Stimulated activated CD4-positive, alpha-beta T cell treated with anti-CD3 and anti-CD28 coated beads, Interleukin-2, amount 100 ng/mL, for 24 hours (primary cell): Measurements from ENCODE around the gene RTN4RL2.

Experiments used
- DNase-seq, 2 donors: peaks; one replicate each; pipeline ENCODE4 v3.0.0-alpha.2; 2020

Gene RTN4RL2

DNA sequence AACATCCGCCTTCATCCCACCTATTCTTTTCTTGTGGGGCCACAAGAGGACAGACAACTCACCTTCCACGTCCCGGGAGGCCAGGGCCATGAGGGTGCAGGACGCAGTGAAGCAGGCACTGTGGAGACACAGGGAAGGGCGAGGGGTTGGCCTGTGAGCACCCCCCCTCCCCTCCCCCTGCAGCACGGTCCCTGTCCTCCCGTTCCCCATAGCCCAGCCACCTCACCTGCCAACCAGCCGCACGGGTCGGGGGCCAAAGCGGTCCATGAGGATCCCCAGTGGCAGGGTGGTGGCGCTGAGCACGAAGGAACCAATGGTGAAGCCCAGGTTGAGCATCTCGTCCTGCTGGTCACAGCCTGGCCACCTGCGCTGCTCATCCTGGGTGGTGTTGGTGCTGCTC, 40.6 kb downstream of the RTN4RL2 start:
- DNase-seq: no peak

DNA sequence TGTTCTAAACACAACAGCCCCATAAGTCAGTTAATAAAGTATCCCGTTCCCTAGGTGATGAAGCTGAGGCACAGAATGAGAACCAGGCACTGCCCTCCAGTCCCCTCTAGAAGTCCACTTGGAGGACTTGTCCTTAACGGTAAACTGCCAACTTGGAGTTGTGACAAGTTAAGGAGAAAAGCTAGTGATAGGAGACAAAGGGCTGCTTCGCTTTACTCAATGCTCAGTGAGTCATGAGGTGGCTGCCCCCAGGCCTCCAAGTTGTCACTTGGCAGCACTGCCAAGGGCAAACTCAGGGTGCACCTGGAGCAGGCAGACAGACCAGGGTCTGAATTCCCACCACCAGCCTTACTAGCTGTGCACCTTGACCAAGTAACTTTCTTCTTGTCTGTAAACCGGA, 41.6 kb downstream of the RTN4RL2 start:
- DNase-seq: no peak

DNA sequence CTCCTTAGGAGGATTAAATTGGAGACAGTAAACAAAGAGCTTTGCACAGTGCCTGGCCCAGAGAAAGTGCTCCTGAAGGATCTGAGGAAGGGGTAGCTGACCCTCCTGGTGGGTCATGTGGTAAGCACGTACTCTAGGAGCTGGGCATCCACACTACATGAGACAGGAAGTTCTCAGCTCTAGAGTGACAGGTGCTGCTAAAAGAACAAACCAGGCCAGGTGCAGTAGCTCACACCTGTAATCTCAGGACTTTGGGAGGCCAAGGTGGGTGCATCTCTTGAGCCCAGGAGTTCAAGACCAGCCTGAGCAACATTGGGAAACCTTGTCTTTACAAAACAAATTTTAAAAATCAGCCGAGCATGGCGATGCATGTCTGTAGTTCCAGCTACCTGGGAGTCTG, 42.0 kb downstream of the RTN4RL2 start:
- DNase-seq: no peak

DNA sequence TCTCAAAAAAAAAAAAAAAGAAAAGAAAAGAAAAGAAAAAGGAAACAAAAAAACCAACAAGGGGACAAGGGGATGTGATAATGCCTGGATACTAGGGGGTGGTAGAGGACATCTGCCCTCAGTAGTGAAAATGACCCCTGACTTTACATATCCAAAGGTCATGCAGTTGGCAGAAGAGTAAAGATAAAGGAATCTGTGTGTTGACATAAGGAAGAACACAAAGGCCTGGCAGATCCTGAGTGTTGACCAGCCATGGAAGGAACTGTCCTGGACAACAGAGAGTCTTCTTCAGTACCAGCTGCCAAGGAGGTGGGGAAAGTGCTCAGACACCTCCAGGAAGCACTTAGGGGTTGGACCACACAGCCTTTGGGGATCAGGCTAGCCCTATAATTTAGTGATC, 42.5 kb downstream of the RTN4RL2 start:
- DNase-seq: no peak

DNA sequence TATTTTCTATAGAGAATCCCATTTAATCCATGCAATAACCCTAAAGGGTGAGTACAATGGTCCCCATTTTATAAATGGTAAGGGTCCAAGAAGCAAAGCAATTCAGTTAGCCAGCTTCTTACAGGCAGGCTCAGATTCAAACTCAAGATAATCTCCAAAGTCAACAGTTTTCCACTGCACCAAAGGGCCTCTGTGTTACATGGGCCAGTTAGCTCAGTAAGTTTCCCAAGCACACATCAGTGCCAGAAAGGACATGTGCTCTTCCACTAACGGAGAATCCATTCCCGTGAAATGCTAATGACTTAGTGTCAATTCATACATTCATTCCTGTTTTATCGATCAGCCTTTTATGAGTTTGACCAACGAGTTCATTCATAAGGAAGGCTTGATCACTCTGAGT, 44.2 kb downstream of the RTN4RL2 start:
- no peak for DNase-seq

DNA sequence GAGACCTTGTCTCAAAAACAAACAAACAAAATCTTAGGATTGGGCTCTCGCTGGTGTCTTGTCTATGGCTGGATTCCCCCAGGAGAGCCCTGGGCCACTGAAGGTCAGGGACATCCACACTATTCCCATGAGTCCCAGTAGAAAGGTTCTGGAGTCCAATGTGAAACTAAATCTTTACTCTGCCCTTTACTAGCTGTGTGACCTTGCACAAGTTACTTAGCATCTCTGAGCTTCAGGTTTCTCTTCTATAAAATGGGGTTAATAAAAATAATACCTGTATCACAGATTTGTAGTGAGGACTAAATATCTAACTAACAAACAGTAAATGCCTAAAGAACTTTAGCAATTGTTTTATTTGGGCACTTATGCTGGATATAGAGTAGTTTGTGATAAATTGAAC, 46.2 kb downstream of the RTN4RL2 start:
- no peak for DNase-seq

DNA sequence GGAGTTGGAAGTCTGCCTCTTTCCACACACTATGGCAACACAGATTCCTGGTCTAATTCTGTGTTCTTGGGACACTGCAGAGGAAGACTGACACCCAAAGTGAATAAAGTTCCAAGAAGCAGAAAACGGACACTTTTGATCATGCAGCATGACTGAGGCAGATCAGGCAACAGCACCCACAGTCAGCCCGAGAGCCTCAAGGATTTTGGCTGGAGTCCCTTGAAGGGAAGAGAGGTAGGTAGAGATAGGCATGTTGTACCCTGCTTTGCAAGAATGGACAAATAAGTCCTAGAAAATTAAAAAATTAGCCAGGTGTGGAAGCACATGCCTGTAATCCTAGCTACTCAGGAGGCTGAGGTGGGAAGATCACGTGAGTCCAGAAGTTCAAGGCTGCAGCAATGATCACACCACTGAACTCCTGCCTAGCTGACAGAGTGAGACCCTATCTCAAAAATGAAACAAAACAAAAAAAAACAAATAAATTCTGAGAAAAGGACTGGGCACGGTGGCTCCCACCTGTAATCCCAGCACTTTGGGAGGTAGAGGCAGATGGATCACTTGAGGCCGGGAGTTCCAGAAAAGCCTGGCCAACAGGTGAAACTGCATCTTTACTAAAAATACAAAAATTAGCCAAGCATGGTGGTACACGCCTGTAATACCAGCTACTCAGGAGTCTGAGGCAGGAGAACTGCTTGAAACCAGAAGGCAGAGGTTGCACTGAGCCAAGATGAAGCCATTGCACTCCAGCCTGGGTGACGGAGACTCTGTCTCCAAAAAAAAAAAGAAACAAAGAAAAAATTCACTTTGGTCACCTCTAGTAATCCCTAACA, 48.2 kb downstream of the RTN4RL2 start:
- DNase-seq: no peak

DNA sequence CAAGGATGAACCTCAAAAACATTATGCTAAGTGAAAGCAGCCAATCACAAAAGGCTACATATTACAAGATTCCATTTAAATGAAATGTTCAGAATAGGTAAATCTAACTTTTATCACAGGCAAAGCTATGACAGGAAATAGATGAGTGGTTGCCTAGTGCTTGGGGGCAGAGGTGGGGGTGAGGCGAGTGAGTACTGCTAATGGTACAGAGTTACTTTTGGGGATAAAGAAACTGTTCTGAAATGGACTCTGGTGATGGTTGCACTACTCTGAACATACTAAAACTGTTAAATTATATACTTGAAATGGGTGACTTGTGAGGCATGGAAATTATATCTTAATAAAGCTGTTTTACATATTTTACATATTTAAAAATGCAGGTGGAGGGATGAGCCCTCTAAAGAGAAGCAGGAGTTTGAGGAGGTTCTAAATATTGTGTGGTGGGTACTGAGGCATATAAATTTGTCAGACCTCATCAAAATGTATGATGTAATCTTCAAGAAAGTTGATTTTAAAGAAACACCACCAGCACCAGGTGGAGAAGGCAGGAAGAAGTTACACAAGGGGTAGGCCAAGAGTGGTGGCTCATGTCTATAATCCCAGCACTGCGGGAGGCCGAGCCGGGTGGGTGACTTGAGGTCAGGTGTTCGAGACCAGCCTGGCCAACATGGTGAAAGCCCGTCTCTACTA, 51.6 kb downstream of the RTN4RL2 start:
- no peak for DNase-seq

DNA sequence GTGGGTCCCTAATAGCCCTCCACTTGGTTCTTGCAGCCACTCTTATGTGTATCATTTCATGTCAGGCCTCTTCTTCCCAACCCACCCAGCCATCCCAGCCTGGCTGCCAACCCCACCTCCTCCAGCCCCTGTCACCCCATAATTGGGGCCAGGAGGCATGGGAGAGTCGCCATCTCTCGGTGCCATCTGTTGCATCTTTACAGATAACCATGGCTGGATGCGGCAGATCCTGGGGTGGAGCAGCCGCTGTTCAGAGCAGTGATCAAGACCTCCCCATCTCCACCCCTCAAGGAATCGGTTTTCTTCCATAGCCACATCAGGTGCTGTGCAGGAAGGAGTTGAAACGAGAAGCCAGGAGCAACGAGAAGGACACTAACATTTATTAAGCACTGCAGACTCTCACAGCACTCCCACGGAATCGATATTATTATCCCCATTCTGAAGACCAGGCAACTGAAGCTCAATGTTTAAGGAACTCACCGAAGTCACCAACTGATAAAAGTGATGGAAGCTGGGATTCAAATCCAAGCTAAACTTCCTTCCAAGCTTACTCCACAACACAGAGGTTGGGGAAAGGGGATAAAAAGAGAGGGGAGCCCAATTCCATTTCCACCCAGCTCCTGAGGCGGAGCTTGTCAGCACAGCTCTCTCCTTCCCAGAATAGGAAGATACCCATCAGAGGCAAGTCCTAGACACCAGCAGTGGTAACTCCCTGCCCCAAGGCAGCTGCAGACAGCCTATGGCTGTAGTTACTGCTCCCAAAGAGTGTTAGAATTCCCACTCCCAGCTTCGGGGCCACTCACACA, 52.5 kb downstream of the RTN4RL2 start:
- no peak for DNase-seq

DNA sequence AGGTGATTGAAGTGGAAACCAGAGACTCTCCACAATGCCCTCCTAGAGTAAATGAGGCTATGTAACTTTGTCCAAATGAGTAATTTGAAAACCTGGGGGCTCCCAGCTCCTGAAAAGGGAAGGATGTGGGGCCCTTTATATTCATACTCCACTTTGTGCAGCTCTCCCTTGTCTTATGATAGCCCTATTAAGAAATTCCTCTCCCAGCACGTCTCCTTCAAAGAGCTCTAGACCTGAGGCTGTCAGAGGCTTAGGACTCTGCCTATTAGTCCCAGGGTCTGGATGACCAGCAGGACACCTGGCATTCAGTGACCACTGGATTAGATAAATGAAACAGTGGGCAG, 53.1 kb downstream of the RTN4RL2 start:
- no peak for DNase-seq

DNA sequence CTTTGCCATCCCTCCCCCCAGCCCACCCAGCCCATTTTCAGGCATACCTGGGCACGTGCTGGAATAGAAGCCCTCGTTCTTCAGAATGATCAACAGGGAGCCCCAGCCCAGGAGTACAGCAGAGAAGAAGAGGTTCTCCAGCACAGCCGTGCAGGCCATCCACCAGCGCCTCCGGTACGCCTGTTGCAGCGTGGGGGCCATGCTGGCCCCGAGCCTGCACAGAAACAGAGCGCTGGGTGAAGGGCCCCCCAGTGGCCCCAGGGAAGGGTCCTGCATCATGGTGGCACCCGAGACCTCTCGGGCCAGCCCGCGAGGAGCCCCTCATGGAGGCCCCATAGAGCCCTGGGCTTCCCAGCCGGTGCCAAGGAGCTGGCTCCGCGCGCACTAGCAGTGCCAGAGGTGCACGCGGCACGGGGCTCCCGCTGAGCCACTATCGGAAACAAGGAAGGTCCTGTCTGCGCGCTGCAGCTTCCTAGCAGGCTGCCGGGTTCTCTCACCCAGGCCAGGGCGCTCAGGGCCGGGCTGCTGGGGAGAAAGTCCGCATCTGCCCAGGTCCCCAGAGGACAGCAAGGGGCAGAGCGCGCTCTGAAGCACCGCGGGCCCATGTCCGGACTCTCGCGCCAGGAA, 53.7 kb downstream of the RTN4RL2 start:
- DNase-seq: peak; percentile 44 to 56

DNA sequence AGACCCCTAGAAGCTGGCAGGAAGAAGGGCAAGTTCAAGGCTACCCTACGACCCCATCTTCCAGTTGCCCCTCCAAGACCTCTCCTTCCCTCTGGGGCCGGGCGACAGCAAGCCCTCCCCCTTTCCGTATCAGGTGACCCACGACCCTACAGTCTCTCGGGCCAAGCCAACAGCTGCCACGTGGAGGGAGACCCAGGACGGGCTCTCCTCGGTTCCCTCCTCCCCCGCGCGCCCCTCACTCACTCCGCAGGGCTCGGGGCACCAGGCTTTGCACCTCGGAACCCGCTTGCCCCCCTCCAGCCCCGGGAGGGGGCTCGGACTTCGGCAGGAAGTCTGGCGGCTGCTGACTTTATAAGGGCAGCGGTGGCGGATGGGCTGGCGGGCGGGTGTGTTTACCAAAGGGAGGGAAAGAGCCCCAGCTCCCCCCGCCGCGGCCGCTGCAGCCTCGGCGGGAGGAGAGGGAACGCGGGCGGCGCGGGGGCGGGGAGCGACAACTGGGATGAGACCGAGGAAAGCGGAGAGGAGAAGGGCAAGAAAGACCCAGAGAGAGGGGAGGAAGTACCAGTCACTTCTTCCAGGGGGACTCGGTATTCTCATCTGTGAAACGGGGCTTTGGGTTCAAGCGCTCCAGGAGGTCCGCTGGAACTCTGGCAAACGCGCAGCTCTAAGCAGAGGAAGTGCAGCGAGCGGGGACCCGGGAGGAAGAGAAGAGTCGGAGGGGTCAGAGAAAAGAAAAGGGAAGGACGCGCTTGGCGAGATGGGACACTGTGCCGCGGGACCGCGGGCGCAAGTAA, 54.4 kb downstream of the RTN4RL2 start:
- DNase-seq: peak; percentile 55 to 69

DNA sequence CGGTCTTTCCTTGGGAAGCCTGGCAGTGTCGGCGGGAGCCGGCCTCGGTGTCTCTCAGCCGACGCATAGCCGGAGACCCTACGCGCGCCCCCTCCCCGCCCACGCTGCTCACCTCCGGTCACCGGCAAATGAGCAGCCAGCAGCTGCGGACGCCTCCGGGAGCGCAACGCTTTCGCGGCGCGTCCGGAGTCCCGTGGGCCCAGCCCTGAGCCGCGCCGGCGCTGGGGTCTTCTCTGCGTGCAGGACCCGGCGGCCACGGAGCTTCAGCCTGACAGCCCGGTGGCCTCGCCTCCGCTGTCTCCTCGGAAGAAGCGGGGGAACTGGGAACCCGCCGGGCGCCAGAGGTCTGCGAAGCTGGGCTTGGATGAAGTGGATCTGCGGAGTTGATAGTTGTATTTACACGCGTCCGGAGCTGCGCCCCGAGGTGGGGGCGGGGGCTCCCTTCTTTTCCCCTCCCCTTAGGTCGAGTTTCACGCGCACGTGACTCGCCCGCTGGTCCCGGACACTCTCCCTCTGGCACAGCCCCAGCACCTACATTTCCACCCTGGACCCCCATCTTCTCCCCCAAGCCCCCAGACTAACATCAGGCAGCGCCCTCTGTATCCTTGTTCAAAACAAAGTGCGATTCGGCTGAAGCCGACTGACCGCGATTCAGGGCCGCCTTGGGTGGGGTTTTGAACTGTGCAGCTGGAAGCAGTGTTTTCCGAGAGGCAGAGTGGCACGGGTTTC, 55.2 kb downstream of the RTN4RL2 start, which contains the start of gene SLC43A1:
Gene SLC43A1, minus strand, starts transcription at position 371 of the 729 bp plus-strand sequence. CDS start 1,591 bp downstream, outside the sequence.
- peak; percentile 53 to 66 for DNase-seq

DNA sequence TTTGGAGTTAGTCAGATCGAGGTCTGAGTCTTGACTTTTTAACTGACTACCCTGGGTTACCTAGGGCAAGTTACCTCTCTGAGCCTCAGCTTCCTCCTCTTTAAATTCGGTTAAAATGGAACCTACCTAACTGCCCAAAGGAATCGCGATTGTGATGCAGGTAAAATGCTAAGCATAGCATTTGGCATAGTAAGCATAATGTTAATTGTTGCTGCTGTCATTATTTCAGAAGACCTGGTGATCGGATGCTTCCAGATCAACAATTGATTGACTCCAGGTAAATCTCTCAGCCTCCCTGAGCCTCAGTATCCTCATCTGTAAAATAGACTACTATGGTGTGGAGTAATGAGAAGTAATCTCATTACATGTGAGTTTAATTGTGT, 55.7 kb downstream of the RTN4RL2 start:
- DNase-seq: no peak

DNA sequence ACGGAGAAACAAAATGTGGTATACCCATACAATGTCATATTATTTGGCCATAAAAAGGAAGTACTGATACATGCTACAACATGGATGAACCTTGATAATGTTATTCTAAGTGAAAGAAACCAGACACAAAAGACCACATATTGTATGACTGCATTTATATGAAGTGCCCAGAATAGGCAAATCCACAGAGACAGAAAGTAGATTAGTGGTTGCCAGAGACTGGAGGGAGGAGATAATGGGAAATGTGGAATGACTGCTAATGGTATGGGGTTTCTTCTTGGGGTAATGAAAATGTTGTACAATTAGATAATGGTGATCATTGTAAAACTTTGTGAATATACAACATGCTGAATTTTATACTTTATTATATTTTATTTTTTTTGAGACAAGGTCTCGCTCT, 60.8 kb downstream of the RTN4RL2 start:
- DNase-seq: no peak

DNA sequence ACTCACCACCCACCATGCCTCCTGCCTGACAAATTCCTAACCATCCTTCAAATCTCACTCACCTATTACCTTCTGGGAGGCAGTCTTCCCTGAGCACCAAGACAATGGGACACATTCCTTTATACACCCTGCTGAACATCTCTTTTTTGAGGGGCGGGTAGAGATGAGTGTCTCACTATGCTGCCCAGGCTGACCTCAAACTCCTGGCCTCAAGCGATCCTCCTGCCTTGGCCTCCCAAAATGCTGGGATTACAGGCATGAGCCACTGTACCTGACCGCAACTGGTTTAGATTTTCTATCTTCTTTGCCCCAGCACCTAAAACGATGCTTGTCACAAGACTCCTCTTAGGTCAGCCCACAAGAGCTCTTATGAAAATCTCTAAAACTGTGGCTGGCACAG, 63.1 kb downstream of the RTN4RL2 start:
- no peak for DNase-seq
